NOMO-1 (cell line): Measurements from ENCODE around the gene GNA15.

Experiments used
- DNase-seq, 2 experiments: peaks; one replicate each; lab custom pipeline; 2025; ENCODE audit not compliant: unreplicated experiment in 2 of 2; lab: John Stamatoyannopoulos, UW

Gene GNA15

DNA sequence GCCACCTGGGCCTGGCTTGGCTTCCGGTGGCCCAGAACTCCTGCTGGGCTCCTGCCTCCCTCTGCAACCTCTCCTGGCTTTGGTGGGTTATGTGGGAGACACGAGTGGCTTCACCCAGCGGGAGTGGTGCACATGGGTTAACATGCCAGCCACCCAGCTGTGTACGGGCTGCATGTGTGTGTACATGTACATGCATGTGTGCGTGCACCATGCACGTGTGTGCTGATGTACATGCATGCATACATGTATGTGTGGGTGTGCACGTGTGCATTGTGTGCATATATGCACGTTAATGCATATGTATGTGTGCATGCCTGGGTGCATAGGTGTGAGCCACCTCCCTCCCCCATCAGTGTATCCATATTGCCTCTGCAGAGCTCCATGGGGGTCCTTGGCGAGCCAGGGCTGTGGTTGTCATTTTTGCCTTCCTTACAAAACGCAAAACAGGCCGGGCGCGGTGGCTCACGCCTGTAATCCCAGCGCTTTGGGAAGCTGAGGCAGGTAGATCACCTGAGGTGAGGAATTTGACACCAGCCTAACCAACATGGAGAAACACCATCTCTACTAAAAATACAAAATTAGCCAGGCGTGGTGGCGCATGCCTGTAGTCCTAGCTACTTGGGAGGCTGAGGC, 29.2 kb upstream of the GNA15 start:
- no peak for DNase-seq

- DNase-seq, result no peak
Measured at GRCh38 chr19:3107658-3108057, 28.2 kb upstream of the GNA15 start.

DNA sequence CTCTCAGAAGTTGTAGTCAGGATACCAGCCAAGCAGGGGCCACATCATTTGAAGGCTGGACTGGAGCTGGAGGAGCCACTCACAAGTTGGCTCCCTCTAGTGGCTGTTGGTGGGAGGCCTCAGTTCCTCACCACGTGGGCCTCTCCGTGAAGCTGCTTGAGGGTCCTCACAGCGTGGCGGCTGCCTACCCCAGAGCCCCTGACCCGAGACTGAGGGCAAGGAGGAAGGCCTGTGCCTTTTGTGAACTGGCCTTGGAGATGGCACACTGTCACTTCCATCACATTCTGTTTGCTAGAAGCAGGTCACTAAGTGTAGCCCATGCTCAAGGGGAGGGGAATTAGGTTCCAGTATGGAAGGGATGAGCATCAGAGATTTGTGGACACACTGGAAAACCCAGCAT, 27.1 kb upstream of the GNA15 start:
- DNase-seq, result peak; percentile 30 to 59

DNA sequence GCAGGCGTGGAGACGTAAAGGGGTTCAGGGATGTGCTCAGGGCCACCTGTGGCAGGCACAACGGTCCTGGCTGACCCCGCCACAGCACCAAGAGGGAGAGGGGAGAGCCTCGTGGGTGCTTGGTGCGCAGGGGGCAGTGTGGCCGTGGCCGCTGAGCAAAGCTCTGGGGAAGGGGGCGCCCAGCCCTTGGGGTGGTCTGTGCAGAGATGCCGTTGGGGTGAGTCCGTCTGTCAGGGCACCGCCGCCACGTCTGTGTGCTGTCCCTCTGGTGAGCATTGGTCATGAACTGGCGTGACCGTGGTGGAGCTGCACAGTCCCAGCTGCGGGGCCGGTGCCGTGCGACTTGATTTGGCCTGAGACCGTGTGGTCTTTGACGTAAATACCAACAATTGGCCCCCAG, 26.3 kb upstream of the GNA15 start:
- DNase-seq, result no peak

GRCh38 chr19:3110126-3110825, 25.6 kb upstream of the GNA15 start:
- no peak for DNase-seq

GRCh38 chr19:3111586-3112247, 24.1 kb upstream of the GNA15 start:
- no peak for DNase-seq

DNA sequence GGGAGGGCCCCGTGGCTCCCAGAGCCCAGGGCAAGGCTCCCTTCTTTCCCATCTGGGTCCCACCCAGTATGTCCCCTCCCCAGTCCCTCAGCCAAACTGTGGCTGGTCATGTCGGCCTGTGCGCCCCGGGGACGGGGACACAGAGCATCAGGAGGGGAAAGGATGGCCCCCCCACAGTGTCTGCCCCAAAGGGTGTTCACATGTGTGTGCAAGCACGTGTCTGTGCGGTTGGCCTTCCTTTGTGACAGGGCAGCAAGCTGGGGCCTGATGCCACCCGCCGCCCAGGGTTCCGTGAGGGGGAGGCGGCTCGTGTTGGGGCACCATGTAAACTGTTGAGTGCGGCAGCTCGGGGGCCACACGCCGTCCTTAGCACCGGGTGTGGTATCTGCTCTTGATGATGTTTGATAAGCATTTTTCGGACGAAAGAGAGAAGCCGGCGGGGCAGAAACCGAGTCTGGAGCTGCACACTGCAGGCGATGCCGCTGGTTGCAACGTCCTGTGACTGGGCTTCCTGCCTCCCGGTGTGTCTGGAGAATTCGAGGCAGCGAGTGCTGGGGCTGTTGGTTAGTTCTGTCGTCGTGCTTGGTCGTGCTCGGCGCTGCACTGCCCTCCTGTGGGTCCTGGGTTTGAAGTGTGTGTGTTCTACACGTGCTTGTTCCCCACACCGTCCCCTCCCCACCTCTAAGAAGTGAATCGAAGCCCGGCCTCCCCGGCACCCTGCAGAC, 23.3 kb upstream of the GNA15 start:
- no peak for DNase-seq

GRCh38 chr19:3113100-3114017, 22.5 kb upstream of the GNA15 start:
- DNase-seq, result no peak

- no peak for DNase-seq
Measured at GRCh38 chr19:3114018-3114726, 21.7 kb upstream of the GNA15 start.

DNA sequence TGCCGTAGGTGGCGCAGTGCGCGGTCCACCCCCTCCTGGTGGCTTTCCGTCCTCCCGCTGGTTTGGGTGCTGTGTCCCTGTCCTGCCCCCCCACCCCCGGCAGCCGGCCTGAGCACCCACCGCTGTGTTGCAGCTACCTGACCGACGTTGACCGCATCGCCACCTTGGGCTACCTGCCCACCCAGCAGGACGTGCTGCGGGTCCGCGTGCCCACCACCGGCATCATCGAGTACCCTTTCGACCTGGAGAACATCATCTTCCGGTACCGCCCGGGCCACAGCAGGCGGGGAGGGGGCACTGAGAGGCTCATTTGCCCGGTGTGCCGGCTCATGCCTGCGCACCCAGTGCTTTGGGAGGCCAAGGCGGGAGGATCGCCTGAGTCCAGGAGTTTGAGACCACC, 21.0 kb upstream of the GNA15 start:
- no peak for DNase-seq

DNA sequence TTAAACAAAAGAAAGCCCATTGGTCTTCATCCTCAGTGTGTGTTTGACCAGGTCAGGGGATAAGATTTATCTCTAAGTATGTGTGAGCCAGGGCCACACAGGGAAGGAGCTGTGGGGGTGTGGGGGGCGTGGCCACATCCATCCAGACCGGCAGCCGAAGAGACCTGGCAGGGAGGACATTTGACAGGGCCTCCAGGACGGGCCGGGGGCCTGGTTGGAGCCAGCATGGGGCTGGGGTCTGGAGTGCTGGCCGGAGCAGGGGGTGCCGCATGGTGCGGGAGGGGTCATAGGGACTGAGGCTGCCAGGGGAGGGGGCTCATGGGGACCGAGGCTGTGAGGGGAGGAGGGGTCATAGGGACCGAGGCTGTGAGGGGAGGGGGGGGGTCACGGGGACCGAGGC, 20.4 kb upstream of the GNA15 start:
- DNase-seq, result no peak

DNA sequence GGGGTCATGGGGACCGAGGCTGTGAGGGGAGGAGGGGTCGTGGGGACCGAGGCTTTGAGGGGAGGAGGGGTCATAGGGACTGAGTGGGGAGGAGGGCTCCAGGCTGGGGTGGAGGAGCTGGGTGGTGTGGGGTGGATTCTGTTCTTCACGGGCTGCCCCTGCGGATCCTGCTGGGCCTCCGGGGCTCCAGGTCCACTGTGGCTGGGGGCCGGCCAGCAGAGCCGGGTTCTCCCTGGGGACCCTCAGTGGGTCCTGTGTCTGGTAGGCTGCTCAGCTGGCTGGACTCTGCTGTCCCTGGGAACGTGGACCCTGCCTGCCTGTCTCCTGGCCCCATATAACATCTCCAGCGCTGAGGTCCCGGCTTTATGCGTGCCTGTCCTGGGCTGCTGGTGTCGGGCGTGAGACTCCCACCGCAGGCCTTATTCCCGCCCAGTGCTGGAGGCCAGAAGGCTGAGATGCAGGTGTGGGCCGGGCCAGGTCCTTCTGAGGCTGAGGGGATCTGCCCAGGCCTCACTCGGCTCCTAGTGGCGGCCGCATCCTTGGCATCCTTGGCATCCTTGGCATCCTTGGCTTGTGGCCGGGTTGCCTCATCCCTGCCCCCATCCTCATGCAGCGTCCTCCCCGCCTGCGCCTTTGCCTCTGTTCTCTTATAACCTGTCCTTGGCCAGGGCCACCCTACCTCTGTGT, 19.8 kb upstream of the GNA15 start:
- no peak for DNase-seq

- DNase-seq, result no peak
Measured at GRCh38 chr19:3116621-3117020, 19.2 kb upstream of the GNA15 start.

DNA sequence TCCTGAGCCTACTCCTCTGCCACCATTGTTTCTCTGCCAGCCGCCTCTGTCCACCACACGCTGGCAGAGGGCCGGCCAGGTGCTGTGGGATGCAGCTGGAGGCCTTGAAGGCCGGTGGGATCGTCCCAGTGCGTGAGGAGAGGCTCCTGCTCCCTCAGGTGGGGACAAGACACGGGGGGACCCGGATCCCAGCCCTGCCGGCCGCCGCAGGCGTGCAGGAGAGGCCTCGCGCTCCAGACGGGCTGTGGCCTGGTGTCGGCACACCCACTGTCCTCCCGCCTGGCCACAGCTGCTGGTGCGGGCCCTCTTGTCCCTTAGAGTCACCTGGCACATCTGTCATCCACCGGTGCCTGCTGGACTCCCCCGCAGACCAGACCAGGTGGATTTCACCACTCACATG, 18.1 kb upstream of the GNA15 start:
- DNase-seq, result no peak

DNA sequence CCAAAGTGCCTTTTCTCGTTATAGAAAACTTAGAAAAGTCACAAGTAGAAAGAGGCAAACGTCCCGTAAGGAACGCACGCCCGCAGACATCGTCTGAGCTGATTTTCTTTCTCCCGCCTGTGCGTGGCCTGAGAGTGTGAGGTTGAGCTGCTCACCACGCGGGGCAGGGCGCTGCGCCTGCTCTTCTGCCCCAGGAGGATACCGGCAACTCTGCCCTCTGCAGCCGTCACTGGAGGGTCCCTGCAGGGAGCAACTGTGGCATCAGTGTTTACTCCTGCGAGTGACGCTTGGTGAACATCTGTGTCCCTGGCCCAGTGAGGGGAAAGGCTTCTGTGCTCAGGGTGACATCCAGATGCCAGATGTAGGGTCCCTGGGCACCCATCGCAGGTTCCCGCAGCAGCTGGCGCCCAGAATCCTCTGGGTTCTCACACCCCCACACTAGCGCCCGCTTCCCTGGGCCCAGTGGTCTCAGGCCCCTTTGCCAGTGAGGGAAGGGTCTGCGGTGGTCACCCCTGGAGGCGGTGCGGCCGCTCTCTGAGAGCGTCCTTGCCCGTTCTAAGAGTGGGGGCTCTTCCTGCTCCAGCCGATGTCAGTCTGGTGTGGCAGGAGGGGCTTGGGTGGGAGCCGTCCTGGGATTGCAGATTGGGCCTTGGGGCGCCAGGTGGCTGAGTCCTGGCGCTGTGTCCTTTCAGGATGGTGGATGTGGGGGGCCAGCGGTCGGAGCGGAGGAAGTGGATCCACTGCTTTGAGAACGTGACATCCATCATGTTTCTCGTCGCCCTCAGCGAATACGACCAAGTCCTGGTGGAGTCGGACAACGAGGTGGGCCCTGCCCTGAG, 17.4 kb upstream of the GNA15 start:
- no peak for DNase-seq

GRCh38 chr19:3119071-3119595, 16.7 kb upstream of the GNA15 start:
- DNase-seq, result no peak

- no peak for DNase-seq
Measured at GRCh38 chr19:3119693-3120380, 16.0 kb upstream of the GNA15 start.
